ENCODE results near the gene FKBP2. TPM values are rescaled to one million over a fixed set of nuclear protein-coding genes. Genes with fewer than 3 reads are reported as not detected.

FKBP2 gene
- total RNA-seq, 1 donor from 2014 or later, result 110 TPM

DNA sequence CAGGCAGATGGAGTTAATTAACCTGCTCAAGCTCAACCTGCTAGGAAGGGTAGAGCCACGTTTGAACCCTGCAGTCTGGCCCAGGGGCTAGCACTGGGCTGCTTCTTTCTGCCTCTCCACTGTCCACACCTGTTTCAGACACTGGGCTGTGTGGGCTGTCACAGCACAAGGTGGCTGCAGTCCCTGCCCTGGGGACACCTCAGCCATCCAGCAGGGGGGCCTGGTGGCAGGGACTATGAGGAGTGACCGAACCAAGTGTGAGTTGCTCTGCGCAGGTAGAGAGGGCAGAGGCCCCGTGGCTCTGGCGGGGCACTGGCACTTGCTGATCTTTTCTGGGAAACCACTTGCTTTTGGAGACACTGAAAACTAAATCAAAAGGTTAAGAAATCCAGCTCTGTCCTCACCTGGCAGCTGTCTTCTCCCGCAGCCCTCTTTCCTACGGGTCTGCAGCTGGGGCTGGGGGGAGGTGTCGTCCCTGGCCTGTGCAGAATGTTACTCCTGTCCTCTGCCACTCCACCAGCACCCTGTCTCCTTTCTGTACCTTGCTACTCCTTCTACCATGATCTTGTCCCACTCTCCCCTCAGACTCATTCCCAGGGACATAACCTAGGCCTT, 37.8 kb downstream of the FKBP2 start:
- no peaks in the 10 kb centered on the region for H3K27me3 ChIP-seq (ENCODE audit: control insufficient read depth, insufficient read depth, low read length)
- H3K36me3 ChIP-seq (ENCODE audit: control insufficient read depth, insufficient read depth, low read length), result peaks cover 1% of the 10 kb centered on the region
- DNase-seq (ENCODE audit: low read depth), result no peak
- no peak for TF ChIP-seq CTCF (IDR thresholded peaks at IDR 0.05; ENCODE audit: insufficient read depth, low read length, poor library complexity, severe bottlenecking)
- H3K4me3 ChIP-seq (ENCODE audit: low read depth, low read length), result no peak overlapping the region

DNA sequence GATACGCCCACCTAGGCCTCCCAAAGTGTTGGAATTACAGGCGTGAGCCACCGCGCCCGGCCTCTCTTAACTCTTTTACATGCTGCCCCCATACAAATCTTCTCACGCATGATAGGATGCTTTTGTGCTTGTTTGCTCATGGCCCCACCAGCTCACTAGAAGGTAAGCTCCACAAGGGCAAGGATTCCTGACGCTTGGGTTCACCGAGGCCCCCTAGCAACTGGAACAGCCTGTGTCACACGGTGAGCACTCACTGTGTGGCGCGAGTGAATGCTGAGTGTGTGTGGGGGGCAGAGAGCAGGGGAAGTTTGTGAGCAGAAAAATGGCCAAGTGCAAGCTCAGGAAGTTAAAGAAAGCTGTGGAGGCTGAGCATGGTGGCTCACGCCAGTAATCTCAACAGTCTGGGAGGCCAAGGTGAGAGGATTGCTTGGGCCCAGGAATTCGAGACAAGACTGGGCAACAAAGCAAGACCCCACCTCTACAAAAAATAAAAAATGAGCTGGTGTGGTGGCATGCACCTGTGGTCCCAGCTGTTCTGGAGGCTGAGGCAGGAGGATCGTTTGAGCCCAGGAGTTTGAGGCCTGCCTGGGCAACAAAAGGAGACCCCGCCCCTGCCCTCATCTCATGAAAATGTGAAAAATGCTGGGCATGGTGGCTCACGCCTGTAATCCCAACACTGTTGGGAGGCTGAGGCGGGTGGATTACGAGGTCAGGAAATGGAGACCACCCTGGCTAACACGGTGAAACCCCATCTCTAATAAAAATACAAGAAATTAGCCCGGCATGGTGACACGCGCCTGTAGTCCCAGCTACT, 41.3 kb downstream of the FKBP2 start:
- H3K36me3 ChIP-seq (ENCODE audit: control insufficient read depth, insufficient read depth, low read length), result peaks cover 1% of the 10 kb centered on the region
- H3K27me3 ChIP-seq (ENCODE audit: control insufficient read depth, insufficient read depth, low read length), result no peaks in the 10 kb centered on the region
- H3K4me3 ChIP-seq (ENCODE audit: low read depth, low read length), result no peak overlapping the region
- DNase-seq (ENCODE audit: low read depth), result no peak
- no peak for TF ChIP-seq CTCF (IDR thresholded peaks at IDR 0.05; ENCODE audit: insufficient read depth, low read length, poor library complexity, severe bottlenecking)

DNA sequence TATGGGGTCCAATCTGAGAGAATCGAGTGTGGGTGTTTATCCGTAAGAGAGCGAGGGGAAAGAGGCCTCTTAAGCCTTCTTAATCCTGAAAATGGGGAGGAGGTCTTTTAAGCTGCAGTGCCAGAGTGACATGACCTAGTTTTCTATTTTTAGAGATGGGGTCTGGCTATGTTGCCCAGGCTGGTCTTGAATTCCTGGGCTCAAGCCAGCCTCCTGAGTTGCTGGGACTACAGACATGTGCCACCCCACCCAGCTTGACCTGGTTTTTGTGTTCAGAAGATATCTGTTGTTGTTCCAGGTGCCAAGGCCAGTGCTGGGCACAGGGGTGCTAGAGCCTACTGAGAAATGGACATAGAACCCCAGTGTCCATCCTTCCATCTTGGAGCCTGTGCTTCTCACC, 42.2 kb downstream of the FKBP2 start:
- Histone ChIP-seq H3K27me3 (ENCODE audit: control insufficient read depth, insufficient read depth, low read length) (no peaks in the 10 kb centered on the region), H3K4me3 (ENCODE audit: low read depth, low read length) (no peak overlapping the region), H3K36me3 (ENCODE audit: control insufficient read depth, insufficient read depth, low read length) (peaks cover 1% of the 10 kb centered on the region)
- no peak for TF ChIP-seq CTCF (IDR thresholded peaks at IDR 0.05; ENCODE audit: insufficient read depth, low read length, poor library complexity, severe bottlenecking)
- no peak for DNase-seq (ENCODE audit: low read depth)

DNA sequence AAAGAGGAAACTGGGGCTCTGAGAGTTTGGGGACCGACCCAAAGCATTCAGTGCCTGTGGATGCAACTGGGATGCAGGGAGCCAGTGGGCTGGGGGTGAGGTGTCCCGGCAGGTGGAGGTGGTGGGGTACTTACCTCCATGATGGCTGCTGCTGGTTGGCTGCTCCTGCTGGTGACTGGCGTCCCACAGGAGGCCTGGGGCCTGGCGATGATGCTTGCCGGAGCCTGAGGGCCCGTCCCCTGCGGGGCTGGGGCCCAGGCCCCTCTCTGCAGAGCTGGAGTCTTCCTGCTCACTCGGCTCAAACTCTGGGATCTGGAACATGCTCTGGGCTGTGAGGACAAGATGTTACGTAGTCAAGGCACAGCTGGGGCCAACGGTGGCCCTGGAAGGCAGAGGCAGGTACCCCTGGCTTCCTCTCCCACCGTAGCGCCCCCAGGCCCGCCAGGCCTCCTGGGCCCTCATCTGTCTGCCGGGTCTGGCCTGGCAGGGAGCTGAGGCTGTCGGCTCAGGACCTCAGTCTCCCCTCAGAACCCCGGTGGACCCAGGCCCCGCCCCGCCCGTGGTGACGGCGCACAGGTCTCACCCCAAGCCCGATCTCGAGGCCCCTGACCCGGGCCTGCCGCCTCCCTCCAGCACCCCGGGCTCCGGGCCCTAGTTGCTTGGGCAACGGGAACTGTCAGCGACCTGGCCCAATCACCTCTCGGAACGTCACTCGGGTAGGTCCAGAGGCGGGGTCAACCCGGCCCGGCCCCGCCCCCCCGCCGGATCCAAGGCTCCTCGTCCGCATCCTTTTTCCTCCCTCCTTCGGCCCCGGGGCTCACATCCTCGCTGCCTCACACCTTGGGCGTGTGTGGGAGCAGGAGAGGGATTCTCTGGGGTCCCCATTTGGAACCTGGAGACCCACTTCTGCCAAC, 43.4 kb downstream of the FKBP2 start, which contains the start of gene BAD:
BAD (minus strand) TSS at position 618 of the 914 bp plus-strand sequence; CDS start at position 321, 297 bp downstream.
- DNase-seq (ENCODE audit: low read depth), result no peak
- TF ChIP-seq CTCF (IDR thresholded peaks at IDR 0.05; ENCODE audit: insufficient read depth, low read length, poor library complexity, severe bottlenecking), result no peak
- H3K4me3 ChIP-seq (ENCODE audit: low read depth, low read length), result peak within 1 kb of the TSS; percentile 65
- H3K36me3 ChIP-seq (ENCODE audit: control insufficient read depth, insufficient read depth, low read length), result peaks cover 1% of the 10 kb centered on the region
- no peaks in the 10 kb centered on the region for H3K27me3 ChIP-seq (ENCODE audit: control insufficient read depth, insufficient read depth, low read length)

GRCh38 chr11:64284962-64285884, 44.3 kb downstream of the FKBP2 start, which contains the start of gene GPR137:
Gene GPR137 (plus strand): TSS chr11:64285848. CDS start chr11:64286525, 677 bp downstream.
- no peak for DNase-seq (ENCODE audit: low read depth)
- TF ChIP-seq CTCF (IDR thresholded peaks at IDR 0.05; ENCODE audit: insufficient read depth, low read length, poor library complexity, severe bottlenecking), result no peak
- peaks cover 3% of the 10 kb centered on the region for H3K27me3 ChIP-seq (ENCODE audit: control insufficient read depth, insufficient read depth, low read length)
- H3K36me3 ChIP-seq (ENCODE audit: control insufficient read depth, insufficient read depth, low read length), result peaks cover 2% of the 10 kb centered on the region
- peak within 1 kb of the TSS; percentile 65 for H3K4me3 ChIP-seq (ENCODE audit: low read depth, low read length)
